ENCODE results near the gene HDAC7.

The HDAC7 gene

GRCh38 chr12:47745485-47746041 lies 74.1 kb downstream of the HDAC7 start:
- Histone ChIP-seq H3K9ac (ENCODE audit: low read depth, low read length, poor library complexity, severe bottlenecking) (no peak overlapping the region), H3K9me2 (replicated peaks; ENCODE audit: low read depth, low read length) (no peaks in the 10 kb centered on the region), H4K20me1 (ENCODE audit: insufficient read depth, low read length, poor library complexity, severe bottlenecking) (no peaks in the 10 kb centered on the region), H2AFZ (ENCODE audit: low read length) (no peak overlapping the region), H3K4me2 (ENCODE audit: low read depth, low read length, poor library complexity, severe bottlenecking) (no peak overlapping the region), H3K27me3 (ENCODE audit: insufficient read depth, low read length, poor library complexity, severe bottlenecking) (no peaks in the 10 kb centered on the region), H3K4me1 (ENCODE audit: insufficient read depth, low read length, poor library complexity, severe bottlenecking) (peaks cover 16% of the 10 kb centered on the region), H3F3A (ENCODE audit: low read depth) (peaks cover 4% of the 10 kb centered on the region; the same call in 1 of the 2 replicates), H3K4me3 (ENCODE audit: low read length, poor library complexity, severe bottlenecking) (no peak overlapping the region), H3K9me3 (ENCODE audit: insufficient read depth, low read depth, low read length) (no peaks in the 10 kb centered on the region), H3K79me2 (ENCODE audit: insufficient read depth, low read length) (no peaks in the 10 kb centered on the region), H3K36me3 (ENCODE audit: insufficient read depth, low read length) (peaks cover 3% of the 10 kb centered on the region; the same call in 1 of the 2 replicates)
- no peak for TF ChIP-seq EZH2phosphoT487 (IDR thresholded peaks at IDR 0.05; ENCODE audit: borderline replicate concordance)
- TF ChIP-seq CTCF (conservative IDR thresholded peaks at IDR 0.05; ENCODE audit: low read length) = no peak

- Histone ChIP-seq H2AFZ (ENCODE audit: low read length) (no peak overlapping the region), H3K4me1 (ENCODE audit: insufficient read depth, low read length, poor library complexity, severe bottlenecking) (peaks cover 22% of the 10 kb centered on the region), H4K20me1 (ENCODE audit: insufficient read depth, low read length, poor library complexity, severe bottlenecking) (no peaks in the 10 kb centered on the region), H3K9me3 (ENCODE audit: insufficient read depth, low read depth, low read length) (no peaks in the 10 kb centered on the region), H3K4me2 (ENCODE audit: low read depth, low read length, poor library complexity, severe bottlenecking) (no peak overlapping the region), H3K27me3 (ENCODE audit: insufficient read depth, low read length, poor library complexity, severe bottlenecking) (no peaks in the 10 kb centered on the region), H3K36me3 (ENCODE audit: insufficient read depth, low read length) (peaks cover 3% of the 10 kb centered on the region; the same call in 1 of the 2 replicates), H3F3A (ENCODE audit: low read depth) (peaks cover 4% of the 10 kb centered on the region; the same call in 1 of the 2 replicates), H3K9me2 (replicated peaks; ENCODE audit: low read depth, low read length) (no peaks in the 10 kb centered on the region), H3K79me2 (ENCODE audit: insufficient read depth, low read length) (peaks cover 3% of the 10 kb centered on the region; the same call in 1 of the 2 replicates), H3K4me3 (ENCODE audit: low read length, poor library complexity, severe bottlenecking) (no peak overlapping the region), H3K9ac (ENCODE audit: low read depth, low read length, poor library complexity, severe bottlenecking) (no peak overlapping the region)
- TF ChIP-seq CTCF (conservative IDR thresholded peaks at IDR 0.05; ENCODE audit: low read length) = no peak
Observed at GRCh38 chr12:47744778-47745436, 74.8 kb downstream of the HDAC7 start.

GRCh38 chr12:47744005-47744651 lies 75.6 kb downstream of the HDAC7 start:
- Histone ChIP-seq H3K9ac (ENCODE audit: low read depth, low read length, poor library complexity, severe bottlenecking) (no peak overlapping the region), H3F3A (ENCODE audit: low read depth) (peaks cover 4% of the 10 kb centered on the region; the same call in 1 of the 2 replicates), H2AFZ (ENCODE audit: low read length) (no peak overlapping the region), H3K9me3 (ENCODE audit: insufficient read depth, low read depth, low read length) (no peaks in the 10 kb centered on the region), H3K9me2 (replicated peaks; ENCODE audit: low read depth, low read length) (no peaks in the 10 kb centered on the region), H3K36me3 (ENCODE audit: insufficient read depth, low read length) (peaks cover 3% of the 10 kb centered on the region; the same call in 1 of the 2 replicates), H3K4me2 (ENCODE audit: low read depth, low read length, poor library complexity, severe bottlenecking) (no peak overlapping the region), H3K79me2 (ENCODE audit: insufficient read depth, low read length) (peaks cover 3% of the 10 kb centered on the region; the same call in 1 of the 2 replicates), H3K4me3 (ENCODE audit: low read length, poor library complexity, severe bottlenecking) (no peak overlapping the region), H4K20me1 (ENCODE audit: insufficient read depth, low read length, poor library complexity, severe bottlenecking) (no peaks in the 10 kb centered on the region), H3K27me3 (ENCODE audit: insufficient read depth, low read length, poor library complexity, severe bottlenecking) (no peaks in the 10 kb centered on the region), H3K4me1 (ENCODE audit: insufficient read depth, low read length, poor library complexity, severe bottlenecking) (peaks cover 30% of the 10 kb centered on the region)
- TF ChIP-seq CTCF (conservative IDR thresholded peaks at IDR 0.05; ENCODE audit: low read length) = peak; percentile 76
- no peak for TF ChIP-seq EZH2phosphoT487 (IDR thresholded peaks at IDR 0.05; ENCODE audit: borderline replicate concordance)
